ENCODE data around the gene TCN1.
"Not testable (repeated sequence)": the region's sequence is repeated elsewhere in the genome, so short reads cannot be mapped to it uniquely, and the experiment has no call there.

Gene TCN1

DNA sequence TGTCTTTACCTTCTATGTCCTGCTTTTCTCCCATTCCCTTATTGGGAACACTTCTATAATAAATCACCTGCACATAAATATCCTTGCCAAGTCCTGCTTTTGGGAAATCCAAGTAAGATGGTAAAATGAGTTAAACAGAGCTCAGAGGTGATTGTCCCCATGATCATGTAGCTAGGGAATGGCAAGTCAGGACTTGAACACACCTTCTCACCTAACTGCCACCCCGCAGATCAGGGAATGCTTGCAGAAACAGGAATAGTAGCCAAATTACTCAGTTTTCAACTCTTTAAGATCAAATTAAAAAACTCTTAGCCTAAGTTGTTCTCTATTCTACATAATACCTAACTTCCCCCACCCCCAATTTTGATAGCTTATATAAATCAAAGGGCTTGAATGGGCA is 28.3 kb upstream of the TCN1 start:
- no peak overlapping the region for H3K4me3 ChIP-seq (ENCODE audit: low read depth, low read length)
- no peak for TF ChIP-seq CTCF (IDR thresholded peaks at IDR 0.05; ENCODE audit: borderline replicate concordance, insufficient read depth, low read depth, low read length)

- TF ChIP-seq CTCF (IDR thresholded peaks at IDR 0.05; ENCODE audit: borderline replicate concordance, insufficient read depth, low read depth, low read length) = no peak
- H3K4me3 ChIP-seq (ENCODE audit: low read depth, low read length) = no peak overlapping the region
Observed at GRCh38 chr11:59891781-59892181, 25.5 kb upstream of the TCN1 start.

DNA sequence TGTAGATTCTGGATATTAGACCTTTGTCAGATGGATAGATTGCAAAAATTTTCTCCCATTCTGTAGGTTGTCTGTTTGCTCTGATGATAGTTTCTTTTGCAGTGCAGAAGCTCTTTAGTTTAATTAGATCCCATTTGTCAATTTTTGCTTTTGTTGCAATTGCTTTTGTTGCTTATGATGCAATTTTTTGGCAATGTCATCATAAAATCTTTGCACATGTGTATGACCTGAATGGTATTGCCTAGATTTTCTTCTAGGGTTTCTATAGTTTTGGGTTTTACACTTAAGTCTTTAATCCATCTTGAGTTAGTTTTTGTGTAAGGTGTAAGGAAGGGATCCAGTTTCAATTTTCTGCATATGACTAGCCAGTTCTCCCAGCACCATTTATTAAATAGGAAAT is 20.9 kb upstream of the TCN1 start:
- H3K4me3 ChIP-seq (ENCODE audit: low read depth, low read length) = not testable (repeated sequence)

- no peak overlapping the region for H3K4me3 ChIP-seq (ENCODE audit: low read depth, low read length)
- no peak for TF ChIP-seq CTCF (IDR thresholded peaks at IDR 0.05; ENCODE audit: borderline replicate concordance, insufficient read depth, low read depth, low read length)
Observed at GRCh38 chr11:59883597-59883996, 17.3 kb upstream of the TCN1 start.

- TF ChIP-seq CTCF (IDR thresholded peaks at IDR 0.05; ENCODE audit: borderline replicate concordance, insufficient read depth, low read depth, low read length) = no peak
- no peak overlapping the region for H3K4me3 ChIP-seq (ENCODE audit: low read depth, low read length)
Observed at GRCh38 chr11:59879567-59879966, 13.3 kb upstream of the TCN1 start.

- no peak for TF ChIP-seq CTCF (IDR thresholded peaks at IDR 0.05; ENCODE audit: borderline replicate concordance, insufficient read depth, low read depth, low read length)
- no peak within 1 kb of the TSS for H3K4me3 ChIP-seq (ENCODE audit: low read depth, low read length)
Observed at GRCh38 chr11:59878575-59878974, 12.3 kb upstream of the TCN1 start, which contains the start of gene OOSP3. Gene OOSP3, plus strand, starts transcription at chr11:59878782. Its CDS starts 27 bp downstream, at chr11:59878809.

DNA sequence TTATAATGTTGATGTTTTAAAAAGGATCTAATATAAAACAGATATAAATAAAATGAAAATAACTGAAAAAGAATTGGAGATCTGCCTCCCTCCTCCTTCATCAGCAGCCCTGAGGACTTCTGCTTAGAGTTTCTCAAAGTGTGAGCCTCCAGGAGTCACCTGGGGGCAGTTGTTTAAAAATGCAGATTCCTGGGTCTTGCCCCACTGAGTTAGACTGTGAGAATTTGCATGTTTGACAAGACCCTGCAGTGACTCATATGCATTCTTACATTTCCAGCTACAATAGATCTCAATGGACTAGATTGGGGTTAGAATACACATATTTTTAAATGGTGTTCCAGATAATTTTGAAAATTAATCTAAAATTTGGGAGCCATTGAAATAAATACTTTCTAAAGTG is 11.5 kb upstream of the TCN1 start:
- TF ChIP-seq CTCF (IDR thresholded peaks at IDR 0.05; ENCODE audit: borderline replicate concordance, insufficient read depth, low read depth, low read length) = no peak
- H3K4me3 ChIP-seq (ENCODE audit: low read depth, low read length) = no peak overlapping the region

GRCh38 chr11:59877325-59877724 is 11.0 kb upstream of the TCN1 start:
- TF ChIP-seq CTCF (IDR thresholded peaks at IDR 0.05; ENCODE audit: borderline replicate concordance, insufficient read depth, low read depth, low read length) = no peak
- no peak overlapping the region for H3K4me3 ChIP-seq (ENCODE audit: low read depth, low read length)

Measured in GM12875 (cell line).